GM23248 (cell line): ENCODE data around the gene GPATCH1. TPM values are rescaled to one million over a fixed set of nuclear protein-coding genes. Genes with fewer than 3 reads are reported as not detected.

Source experiments
- DNase-seq: peaks from one replicate; pipeline ENCODE4 v3.0.0-alpha.2; 2015
- H2AFZ ChIP-seq: fragments of 200-600 bp; sonication (generic); 2 replicates; pipeline ENCODE4 v1.6.1; 2016; ENCODE audit warnings: antibody characterized with exemption
- H3F3A ChIP-seq: fragments of 200-600 bp; sonication (generic); 2 replicates; pipeline ENCODE4 v1.6.1; 2016; ENCODE audit warnings: mild to moderate bottlenecking, antibody characterized with exemption, mixed run types; ENCODE audit not compliant: insufficient read depth
- H3K27ac ChIP-seq: fragments of 200-600 bp; sonication (generic); 2 replicates; pipeline ENCODE4 v1.5.1; 2016; ENCODE audit warnings: mild to moderate bottlenecking
- H3K27me3 ChIP-seq: fragments of 200-600 bp; sonication (generic); replicated peaks from 2 replicates; pipeline ENCODE4 v1.6.1; 2016; ENCODE audit warnings: mild to moderate bottlenecking; ENCODE audit not compliant: insufficient read depth
- H3K36me3 ChIP-seq: fragments of 200-600 bp; sonication (generic); 2 replicates; pipeline ENCODE4 v1.6.1; 2016; ENCODE audit warnings: low read depth, mild to moderate bottlenecking
- H3K4me1 ChIP-seq: fragments of 200-600 bp; sonication (generic); 2 replicates; pipeline ENCODE4 v1.6.1; 2016; ENCODE audit warnings: mild to moderate bottlenecking; ENCODE audit not compliant: insufficient read depth
- H3K4me2 ChIP-seq: fragments of 200-600 bp; sonication (generic); one replicate; pipeline ENCODE4 v1.6.1; 2016; ENCODE audit warnings: mild to moderate bottlenecking; ENCODE audit not compliant: unreplicated experiment
- H3K4me3 ChIP-seq: fragments of 200-600 bp; sonication (generic); 2 replicates; pipeline ENCODE4 v1.5.1; 2016; ENCODE audit warnings: mild to moderate bottlenecking
- H3K79me2 ChIP-seq: fragments of 200-600 bp; sonication (generic); 2 replicates; pipeline ENCODE4 v1.6.1; 2016; ENCODE audit warnings: mild to moderate bottlenecking; ENCODE audit not compliant: insufficient read depth
- H3K9ac ChIP-seq: fragments of 200-600 bp; sonication (generic); 2 replicates; pipeline ENCODE4 v1.6.1; 2016; ENCODE audit warnings: mild to moderate bottlenecking
- H3K9me2 ChIP-seq: fragments of 200-600 bp; sonication (generic); 2 replicates; pipeline ENCODE4 v1.6.1; 2016; ENCODE audit warnings: mixed run types, mild to moderate bottlenecking, moderate library complexity; ENCODE audit not compliant: insufficient read depth
- H3K9me3 ChIP-seq: fragments of 200-600 bp; sonication (generic); one replicate; pipeline ENCODE4 v1.6.1; 2017; ENCODE audit warnings: low read depth
- H4K20me1 ChIP-seq: fragments of 200-600 bp; sonication (generic); 2 replicates; pipeline ENCODE4 v1.6.0; 2016; ENCODE audit not compliant: insufficient read depth
- EZH2 ChIP-seq: fragments of 200-600 bp; sonication (generic); IDR thresholded peaks from 2 replicates; pipeline ENCODE4 v1.6.1; 2018; ENCODE audit warnings: antibody characterized with exemption, mild to moderate bottlenecking; ENCODE audit not compliant: insufficient read depth, poor library complexity, severe bottlenecking
- EZH2phosphoT487 ChIP-seq: fragments of 200-600 bp; sonication (generic); IDR thresholded peaks from 2 replicates; pipeline ENCODE4 v1.6.1; 2018; ENCODE audit warnings: antibody characterized with exemption, moderate library complexity, mild to moderate bottlenecking, low read depth; ENCODE audit not compliant: insufficient read depth
- WGBS, 2 experiments: methylation state at CpG; one replicate each; pipeline ENCODE4 v1.1.6; 2015 to 2017; ENCODE audit warnings: low lambda C conversion rate in 2 of 2, low coverage in 1 of 2; ENCODE audit errors: missing lambda C conversion rate in 2 of 2; 5-methylcytosine and 5-hydroxymethylcytosine counted together
- in situ Hi-C: fragments of 300-500 bp; cut with MboI; formaldehyde crosslinking; loops from 2 replicates; pipeline ENCODE4 v1.15.0; 2020
- polyA plus RNA-seq: library from polyadenylated mRNA; unstranded; fragments of >200 nt; fragmentation: Nextera tagmentation; extraction: Ambion mirVana; gene quantifications from 2 replicates; pipeline ENCODE4 v1.2.1, GENCODE V29; 2016
- total RNA-seq: library from RNA; depleted of rRNA; stranded (reverse); fragments of >200 nt; shearing (Covaris generic); gene quantifications from 2 replicates; pipeline ENCODE4 v1.2.3, GENCODE V29; 2014

GPATCH1 gene
- total and polyA plus RNA-seq, 2 experiments from 2014 or later = 5.1 to 6.5 TPM

DNA sequence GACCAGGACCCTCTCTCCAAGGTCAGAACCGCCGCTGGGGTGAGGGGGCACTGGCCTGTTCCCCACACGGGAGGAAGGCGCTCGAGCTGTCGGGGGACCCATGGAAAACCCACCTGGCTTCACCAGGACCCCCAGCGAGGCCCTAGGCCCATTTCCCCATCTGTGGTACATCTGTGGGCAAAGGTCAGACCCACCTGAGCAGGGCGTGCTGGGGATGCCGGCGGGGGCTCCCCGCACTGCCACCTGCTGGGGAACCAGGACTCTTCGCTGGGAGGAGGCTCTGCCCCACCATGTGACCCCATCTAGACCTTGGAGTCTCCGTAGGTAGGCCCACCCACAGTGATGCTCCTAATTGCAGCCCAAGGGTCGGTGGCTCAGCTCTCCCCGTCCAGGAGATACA is 51.4 kb downstream of the GPATCH1 start:
- in situ Hi-C loops = no loop called here
- 85 to 88% methylated on average over 10 to 15 of the region's 15 CpGs for WGBS, 2 experiments

GRCh38 chr19:33133438-33134031 is 52.6 kb downstream of the GPATCH1 start:
- Histone ChIP-seq H3K9ac (no peak overlapping the region), H3K79me2 (no peaks in the 10 kb centered on the region), H3K27me3 (no peaks in the 10 kb centered on the region), H3K4me1 (0 out of 2 replicates have a peak, but pooled peaks cover 4% of the 10 kb centered on the region), H3K9me2 (no peaks in the 10 kb centered on the region), H3K27ac (no peak overlapping the region), H3K4me2 (no peak overlapping the region), H2AFZ (no peak overlapping the region), H3K36me3 (no peaks in the 10 kb centered on the region), H4K20me1 (no peaks in the 10 kb centered on the region), H3F3A (no peaks in the 10 kb centered on the region), H3K4me3 (no peak overlapping the region), H3K9me3 (no peaks in the 10 kb centered on the region)
- in situ Hi-C loops = no loop called here
- WGBS, 2 experiments = 52 to 53% methylated on average over 13 of the region's 13 CpGs
- no peak for TF ChIP-seq EZH2phosphoT487
- no peak for TF ChIP-seq EZH2
- no peak for DNase-seq

More for the DNA sequence above, 51.4 kb downstream of the GPATCH1 start:
- H3K4me2 ChIP-seq = no peak overlapping the region
- H3K4me3 ChIP-seq = no peak overlapping the region
- H4K20me1 ChIP-seq = no peaks in the 10 kb centered on the region
- no peaks in the 10 kb centered on the region for H3F3A ChIP-seq
- no peaks in the 10 kb centered on the region for H3K79me2 ChIP-seq
- no peaks in the 10 kb centered on the region for H3K9me3 ChIP-seq
- H3K36me3 ChIP-seq = no peaks in the 10 kb centered on the region
- no peak overlapping the region for H3K27ac ChIP-seq
- TF ChIP-seq EZH2 (no peak), EZH2phosphoT487 (no peak)
- no peak overlapping the region for H3K9ac ChIP-seq
- 0 out of 2 replicates have a peak, but pooled peaks cover 4% of the 10 kb centered on the region for H3K4me1 ChIP-seq
- no peak overlapping the region for H2AFZ ChIP-seq
- H3K9me2 ChIP-seq = no peaks in the 10 kb centered on the region
- no peaks in the 10 kb centered on the region for H3K27me3 ChIP-seq
- DNase-seq = no peak

DNA sequence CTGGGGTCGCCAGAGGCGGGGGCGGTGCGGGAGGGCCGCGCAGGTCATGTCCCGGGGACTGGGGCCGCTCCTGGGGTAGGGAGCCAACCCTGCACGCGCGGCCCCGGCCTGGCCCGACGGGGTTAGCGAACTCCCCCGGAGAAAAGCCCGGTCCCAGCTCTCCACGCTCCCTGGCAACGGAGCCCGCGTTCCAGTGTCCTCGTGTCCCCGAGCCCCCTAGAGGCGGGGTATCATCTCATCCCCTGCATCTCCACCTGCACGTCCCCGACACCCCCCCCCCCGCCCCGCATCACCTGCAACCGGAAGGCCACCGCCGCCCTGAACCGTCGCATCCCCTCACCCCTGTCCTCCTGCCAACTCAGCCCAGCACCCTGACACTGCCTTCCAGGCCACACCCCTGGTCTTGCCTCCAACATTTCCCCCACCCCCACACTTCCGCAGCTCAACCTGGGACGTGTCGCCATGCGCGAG is 53.6 kb downstream of the GPATCH1 start:
- no peak overlapping the region for H3K4me3 ChIP-seq
- no peaks in the 10 kb centered on the region for H3K79me2 ChIP-seq
- H2AFZ ChIP-seq = no peak overlapping the region
- in situ Hi-C loops = no loop called here
- H3K4me1 ChIP-seq = 0 out of 2 replicates have a peak, but pooled peaks cover 4% of the 10 kb centered on the region
- H3K9ac ChIP-seq = no peak overlapping the region
- no peaks in the 10 kb centered on the region for H3K36me3 ChIP-seq
- no peaks in the 10 kb centered on the region for H3F3A ChIP-seq
- H3K9me2 ChIP-seq = no peaks in the 10 kb centered on the region
- whole genome bisulfite sequencing, 2 experiments = 13% methylated on average over 15 to 37 of the region's 38 CpGs
- H4K20me1 ChIP-seq = no peaks in the 10 kb centered on the region
- H3K27ac ChIP-seq = no peak overlapping the region
- no peak overlapping the region for H3K4me2 ChIP-seq
- H3K9me3 ChIP-seq = no peaks in the 10 kb centered on the region
- H3K27me3 ChIP-seq = no peaks in the 10 kb centered on the region
- no peak for TF ChIP-seq EZH2
- no peak for TF ChIP-seq EZH2phosphoT487
- DNase-seq = no peak

DNA sequence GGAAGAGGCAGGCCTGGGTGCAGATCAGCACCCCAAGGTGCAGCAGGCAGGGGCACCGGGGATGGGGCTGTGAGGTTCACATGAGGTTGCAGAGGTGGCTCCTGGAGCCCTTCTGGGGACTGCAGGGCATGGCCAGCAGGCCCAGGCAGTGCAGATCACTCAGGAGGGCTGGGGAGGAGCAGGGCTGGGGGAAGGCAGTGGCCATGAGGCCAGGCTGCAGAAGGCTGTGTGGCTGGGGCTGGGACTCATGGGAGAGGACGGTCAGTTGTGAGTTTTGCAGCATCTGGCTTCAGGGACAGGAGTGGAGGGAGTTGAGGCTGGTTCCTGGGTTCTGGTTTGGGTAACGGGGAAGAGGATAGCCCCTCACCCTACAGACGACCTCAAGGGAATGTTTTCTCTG is 58.2 kb downstream of the GPATCH1 start:
- Histone ChIP-seq H3K9me2 (no peaks in the 10 kb centered on the region), H3K36me3 (no peaks in the 10 kb centered on the region), H2AFZ (no peak overlapping the region), H4K20me1 (no peaks in the 10 kb centered on the region), H3K4me3 (no peak overlapping the region), H3F3A (no peaks in the 10 kb centered on the region), H3K79me2 (no peaks in the 10 kb centered on the region), H3K27me3 (no peaks in the 10 kb centered on the region), H3K4me1 (0 out of 2 replicates have a peak, but pooled peaks cover 4% of the 10 kb centered on the region), H3K4me2 (no peak overlapping the region), H3K9ac (no peak overlapping the region), H3K9me3 (no peaks in the 10 kb centered on the region), H3K27ac (no peak overlapping the region)
- in situ Hi-C loops = no loop called here
- DNase-seq = no peak
- WGBS, 2 experiments = 69 to 70% methylated on average over 3 to 4 of the region's 4 CpGs
- TF ChIP-seq EZH2 (no peak), EZH2phosphoT487 (no peak)
